SK-N-SH (cell line): ENCODE data around the gene NRM.

Source experiments
- CTCF ChIP-seq: fragments of 200-600 bp; sonication (generic); IDR thresholded peaks from 2 replicates; pipeline ENCODE4 v1.6.1; 2017; ENCODE audit warnings: antibody characterized with exemption, mild to moderate bottlenecking, moderate library complexity
- EP300 ChIP-seq, 2 experiments: IDR thresholded peaks; 2 replicates each; pipeline versions ENCODE4 v1.4.0 to v1.6.1; 2012; ENCODE audit warnings: borderline replicate concordance in 1 of 2, low read depth in 1 of 2, low read length in 1 of 2
- GABPA ChIP-seq: IDR thresholded peaks from 2 replicates; pipeline ENCODE4 v1.4.0; 2012; ENCODE audit warnings: low read depth, mild to moderate bottlenecking
- JUND ChIP-seq: IDR thresholded peaks from 2 replicates; pipeline ENCODE4 v1.4.0; 2012
- POLR2AphosphoS5 ChIP-seq: IDR thresholded peaks from 2 replicates; pipeline ENCODE4 v1.6.1; 2012; ENCODE audit warnings: low read depth, low read length
- RFX5 ChIP-seq: IDR thresholded peaks from 2 replicates; pipeline ENCODE4 v1.6.1; 2012; ENCODE audit warnings: mild to moderate bottlenecking, improper control_type of control experiment, low read length
- SIN3A ChIP-seq: IDR thresholded peaks from 2 replicates; pipeline ENCODE4 v1.6.1; 2012; ENCODE audit warnings: low read depth, mild to moderate bottlenecking, low read length, moderate library complexity, borderline replicate concordance
- TCF12 ChIP-seq: IDR thresholded peaks from 2 replicates; pipeline ENCODE4 v1.4.0; 2012
- USF2 ChIP-seq: fragments of 150-350 bp; IDR thresholded peaks from 2 replicates; pipeline ENCODE4 v1.6.1; 2017; ENCODE audit warnings: antibody characterized with exemption, low read length, low read depth, borderline replicate concordance

GRCh38 chr6:30683183-30683979 lies 7.4 kb downstream of the NRM start:
- no peak for TF ChIP-seq JUND
- no peak for TF ChIP-seq CTCF
- no peak for TF ChIP-seq EP300 (IDR thresholded peaks at IDR 0.05; ENCODE audit: borderline replicate concordance in 1 of 2, low read depth in 1 of 2, low read length in 1 of 2)
- no peak for TF ChIP-seq RFX5
- no peak for TF ChIP-seq POLR2AphosphoS5
- no peak for TF ChIP-seq GABPA
- TF ChIP-seq SIN3A: no peak
- TF ChIP-seq USF2: no peak
- TF ChIP-seq TCF12: no peak
